Measurements from ENCODE around the gene GRID1.

DNA sequence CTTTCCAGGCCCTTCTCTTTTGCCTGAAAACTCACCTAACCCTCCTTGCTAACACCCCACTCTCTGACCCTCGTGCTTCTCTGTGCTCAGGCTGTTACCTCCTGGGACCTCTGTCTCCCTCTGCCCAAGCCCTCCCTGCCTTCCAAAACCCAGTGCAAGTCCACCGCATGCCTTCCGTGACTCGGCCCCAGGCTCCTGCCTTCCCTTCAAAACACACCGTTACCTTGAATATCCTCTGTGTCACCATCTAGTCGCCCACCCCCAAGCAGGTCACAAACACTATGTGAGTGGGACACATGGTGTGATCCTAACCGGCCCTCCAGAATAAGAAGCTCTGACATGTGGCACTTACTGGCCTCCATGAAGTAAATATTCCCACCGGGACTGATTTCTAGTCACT, 176.7 kb downstream of the GRID1 start:
- TF ChIP-seq CTCF (IDR thresholded peaks at IDR 0.05) (no peak), POLR2A (IDR thresholded peaks at IDR 0.05) (no peak)

All from esophagus squamous epithelium (tissue), 4 donors.